Renal cortical epithelial cell (primary cell): ENCODE measurements around the gene STUM. TPM values are rescaled to one million over a fixed set of nuclear protein-coding genes. Genes with fewer than 3 reads are reported as not detected.
A peak's percentile ranks its signal among the peaks of the same experiment; 100 is the strongest.
"Not testable (repeated sequence)": the region's sequence is repeated elsewhere in the genome, so short reads cannot be mapped to it uniquely, and the experiment has no call there.

Experiments used
- DNase-seq: peaks from one replicate; pipeline ENCODE4 v3.0.0-alpha.2; 2011; ENCODE audit warnings: low read depth
- total RNA-seq: library from RNA; depleted of rRNA; stranded (reverse); fragments of >200 nt; gene quantifications from 2 replicates; pipeline ENCODE4 v1.2.3, GENCODE V29; 2014

The STUM gene
- total RNA-seq, 1 donor from 2014 or later: 0.45 TPM

DNA sequence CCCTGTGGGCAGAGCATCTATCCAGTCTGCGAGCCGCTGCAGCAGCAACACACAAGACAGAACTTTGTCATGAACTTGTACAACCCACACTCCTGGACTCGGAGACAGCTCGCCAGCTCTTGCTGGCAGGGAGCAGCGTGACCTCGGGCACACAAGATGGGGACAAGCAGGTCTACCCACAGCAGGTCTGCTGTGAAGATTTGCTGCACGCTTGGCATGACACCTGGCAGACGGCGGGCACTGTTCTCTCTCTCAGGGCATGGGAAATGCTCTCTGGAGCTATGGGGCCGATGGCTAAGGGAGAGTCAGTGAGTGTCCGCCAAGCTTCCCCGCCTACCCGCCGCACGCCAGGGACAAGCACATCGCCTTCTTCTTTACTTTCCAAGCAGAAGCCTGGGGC, 90.0 kb downstream of the STUM start:
- DNase-seq: no peak

DNA sequence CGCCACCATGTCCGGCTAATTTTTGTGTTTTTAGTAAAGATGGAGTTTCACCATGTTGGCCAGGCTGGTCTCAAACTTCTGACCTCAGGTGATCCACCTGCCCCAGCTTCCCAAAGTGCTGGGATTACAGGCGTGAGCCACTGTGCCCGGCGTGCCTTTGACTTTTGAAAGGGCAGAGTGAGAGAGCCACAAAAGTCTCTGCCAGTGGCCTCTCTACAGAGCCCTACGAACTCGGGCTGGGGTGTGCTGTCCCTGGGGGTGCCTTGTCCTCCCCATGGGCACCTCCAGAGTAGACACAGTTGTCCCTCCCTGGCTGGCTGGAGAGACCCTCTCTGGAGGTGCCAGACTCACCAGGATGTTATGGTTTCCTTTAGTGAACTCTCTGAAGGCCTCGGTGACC, 90.6 kb downstream of the STUM start:
- not testable (repeated sequence) for DNase-seq

DNA sequence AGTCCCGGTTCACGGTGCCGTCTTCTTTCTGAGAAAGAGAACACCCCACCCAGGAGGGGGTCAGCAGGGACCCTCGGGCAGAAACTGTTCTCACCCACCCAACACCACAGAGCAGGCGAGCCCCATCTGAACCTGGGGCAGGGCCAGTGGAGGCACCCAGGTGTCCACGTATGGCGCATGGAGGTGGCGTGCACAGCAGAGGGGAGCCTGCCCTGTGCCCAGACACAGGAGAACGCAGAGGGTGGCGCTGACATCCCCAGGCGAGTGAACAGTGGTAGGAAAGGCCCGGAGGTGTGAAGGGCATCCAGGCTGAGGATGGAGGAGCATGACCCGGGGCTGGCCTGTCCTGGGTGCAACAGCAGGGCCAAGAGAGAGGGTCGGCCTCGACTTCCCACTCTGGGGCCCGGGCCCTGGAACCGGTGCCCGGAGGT, 91.1 kb downstream of the STUM start:
- DNase-seq: no peak

DNA sequence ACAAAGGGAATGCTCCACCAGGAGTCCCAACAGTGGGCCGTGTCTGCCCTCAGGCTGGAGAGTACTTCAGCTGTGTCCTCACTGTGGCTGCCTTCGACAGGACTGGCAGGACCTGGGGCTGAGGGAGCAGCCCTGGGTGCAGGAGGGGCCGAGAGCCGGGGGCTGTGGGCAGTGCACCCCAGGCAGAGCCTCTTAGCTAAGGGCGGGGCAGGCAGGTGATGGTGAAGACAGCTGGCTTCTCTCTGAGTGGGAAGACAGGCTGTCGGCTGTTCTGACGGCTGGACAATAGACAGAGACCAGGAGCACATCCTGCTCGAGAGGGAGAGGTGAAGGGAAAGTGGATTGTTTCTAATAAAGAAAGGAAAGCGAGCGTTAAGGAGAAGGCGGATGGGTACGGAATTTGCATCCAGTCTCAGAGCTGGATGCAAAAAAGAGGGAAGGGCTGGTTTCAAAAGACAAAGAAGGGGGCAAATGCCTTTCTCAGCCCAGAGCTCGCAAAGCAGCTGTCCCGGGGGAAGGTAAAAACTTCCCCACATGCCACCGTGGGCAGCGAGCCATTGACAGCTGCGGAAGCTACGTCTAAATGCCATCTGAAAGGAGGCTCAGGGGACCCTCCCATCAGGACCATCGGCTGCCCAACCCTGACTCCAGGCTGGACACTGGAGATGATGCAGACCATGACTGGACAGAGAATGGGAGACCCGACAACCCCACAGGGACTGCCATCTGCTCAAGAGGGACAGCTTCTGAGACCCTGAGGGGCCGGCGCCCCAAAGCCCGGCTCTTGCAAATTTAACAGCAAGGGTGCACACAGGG, 92.0 kb downstream of the STUM start:
- DNase-seq: no peak

DNA sequence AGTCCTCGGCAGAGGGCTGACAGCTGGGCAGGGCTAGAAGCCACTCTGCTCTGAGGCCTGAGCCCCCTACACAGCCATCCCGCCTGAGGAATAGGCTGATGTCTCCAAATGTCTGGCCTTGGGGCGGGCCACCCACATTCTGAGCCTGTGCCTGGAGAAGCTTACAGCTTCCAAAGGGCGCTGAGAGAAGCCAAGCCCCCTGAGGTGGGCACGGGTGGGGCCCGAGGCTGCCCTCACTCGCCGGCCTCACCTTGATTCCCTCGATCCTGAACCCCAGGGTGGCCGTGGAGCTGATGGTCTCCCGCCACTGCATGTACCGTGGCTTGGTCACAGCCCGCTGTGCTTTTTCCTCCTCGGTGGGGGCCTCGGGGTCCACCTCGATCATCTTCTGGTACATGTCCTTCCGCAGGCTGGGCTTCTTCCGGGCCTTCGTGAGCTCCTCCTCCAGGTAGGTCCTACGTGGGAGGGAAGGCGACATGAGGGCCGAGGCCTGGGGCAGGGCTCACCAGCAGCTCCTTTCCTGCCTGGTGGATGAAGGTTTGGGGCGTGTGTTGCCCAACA, 93.2 kb downstream of the STUM start:
- DNase-seq: no peak

DNA sequence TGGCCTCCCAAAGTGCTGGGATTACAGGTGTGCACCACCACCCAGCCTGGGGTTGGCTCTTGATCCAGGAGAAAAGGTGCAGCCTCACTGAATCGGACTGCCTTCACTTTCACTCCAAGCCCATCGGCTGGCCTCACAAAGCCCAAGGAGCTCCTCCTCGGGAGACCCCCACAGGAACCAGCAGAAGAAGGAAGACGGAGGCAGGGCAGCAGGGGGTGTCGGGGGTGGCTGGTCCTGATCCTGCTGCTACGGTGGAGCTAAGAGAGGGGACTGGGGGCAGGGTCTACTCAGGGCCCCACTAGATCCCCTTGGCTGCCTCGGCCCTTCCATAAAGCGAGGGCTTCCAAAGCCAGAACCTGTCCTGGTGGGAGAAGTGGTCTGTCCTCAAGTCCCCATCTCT, 93.9 kb downstream of the STUM start:
- DNase-seq: no peak

DNA sequence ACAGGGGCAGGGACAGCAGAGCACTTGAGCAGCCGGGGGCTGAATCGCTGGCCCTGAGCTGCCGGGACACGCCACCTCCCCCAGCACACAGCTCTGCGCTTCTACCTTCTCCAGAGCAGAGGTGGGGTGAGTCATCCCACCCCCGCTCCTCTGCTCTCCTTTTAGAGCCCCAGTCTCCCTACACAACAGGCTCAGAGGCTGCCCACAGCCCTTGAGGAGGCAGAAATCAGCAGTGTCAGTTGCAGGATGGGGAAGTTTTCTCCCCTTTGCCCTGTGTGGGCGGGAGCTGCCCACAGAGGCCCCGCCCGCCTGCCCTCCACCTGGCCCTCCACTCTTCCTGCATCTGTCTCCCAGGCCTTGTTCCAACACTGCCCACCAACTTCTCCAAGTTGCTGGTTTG, 94.6 kb downstream of the STUM start:
- DNase-seq: peak; percentile 75

DNA sequence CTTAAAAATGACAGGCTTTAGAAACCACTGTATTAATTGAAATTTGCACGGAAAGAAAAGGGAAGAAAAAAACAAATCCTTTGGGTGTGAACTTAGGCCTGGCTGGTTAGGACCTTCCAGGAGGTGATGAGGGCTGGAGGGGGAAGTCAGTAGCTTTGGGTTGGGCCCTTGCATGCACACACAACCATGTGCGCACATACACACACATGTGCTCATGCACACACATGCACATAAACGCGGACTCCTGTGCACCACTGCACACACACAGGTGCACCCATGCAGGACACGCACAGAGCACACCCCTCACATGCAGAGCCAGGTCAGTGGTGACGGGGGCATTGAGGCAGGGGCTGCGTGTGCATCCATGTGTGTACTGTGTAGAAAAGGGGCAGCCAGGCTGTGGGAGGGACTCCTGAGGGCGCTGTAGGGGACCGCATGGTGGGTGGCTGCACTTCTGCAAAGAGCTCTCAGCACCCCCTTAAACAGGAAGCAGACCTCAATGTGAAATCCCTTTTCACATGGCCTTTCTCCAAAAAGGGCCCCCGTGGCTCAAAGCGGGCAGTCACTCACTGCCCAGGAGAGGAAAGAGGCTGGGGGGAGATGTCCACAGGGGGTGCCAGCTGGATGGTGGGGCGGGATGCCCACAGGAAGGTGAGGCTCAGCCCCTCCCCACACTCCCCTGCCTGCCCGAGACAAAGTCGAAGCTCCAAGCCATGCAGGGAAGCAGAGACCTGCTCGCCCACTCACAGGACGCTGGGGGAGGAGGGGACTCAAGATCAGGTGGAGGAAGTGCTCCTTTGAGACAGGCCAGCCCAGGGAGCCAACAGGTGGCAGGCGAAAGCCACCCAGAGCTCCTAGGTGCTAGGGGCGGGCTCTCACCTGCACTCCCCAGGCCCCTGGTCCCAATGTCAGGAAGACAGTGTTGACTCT, 95.3 kb downstream of the STUM start:
- DNase-seq: no peak

DNA sequence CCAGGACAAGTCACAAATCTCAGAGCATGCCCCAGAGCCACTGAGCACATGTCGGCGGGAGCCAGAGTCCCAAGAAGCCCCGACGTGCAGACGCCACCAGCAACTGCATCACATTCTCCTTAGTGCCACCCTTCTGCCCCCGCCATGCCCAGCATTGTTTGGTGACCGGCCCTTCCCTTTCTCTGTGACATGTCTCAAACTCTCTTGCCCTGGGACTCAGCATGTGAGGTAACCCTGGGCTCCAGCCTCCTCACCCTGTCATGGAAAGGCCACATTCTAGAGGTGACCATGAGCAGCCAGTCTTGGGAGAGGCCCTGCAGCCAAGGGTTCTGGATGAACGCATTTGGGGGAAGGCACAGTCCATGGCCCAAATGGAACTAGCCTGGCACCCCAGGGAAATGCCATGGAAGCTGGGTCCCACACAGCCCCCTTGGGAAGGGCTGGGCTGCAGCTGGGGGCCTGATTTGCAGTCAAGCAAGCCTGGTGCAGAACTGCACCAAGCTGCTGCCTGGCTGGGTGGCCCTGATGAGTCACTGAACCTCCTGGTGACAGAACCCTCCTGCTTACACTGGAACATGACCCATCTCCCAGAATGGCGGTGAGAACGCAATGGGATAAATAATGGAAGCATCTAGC, 96.1 kb downstream of the STUM start:
- no peak for DNase-seq

DNA sequence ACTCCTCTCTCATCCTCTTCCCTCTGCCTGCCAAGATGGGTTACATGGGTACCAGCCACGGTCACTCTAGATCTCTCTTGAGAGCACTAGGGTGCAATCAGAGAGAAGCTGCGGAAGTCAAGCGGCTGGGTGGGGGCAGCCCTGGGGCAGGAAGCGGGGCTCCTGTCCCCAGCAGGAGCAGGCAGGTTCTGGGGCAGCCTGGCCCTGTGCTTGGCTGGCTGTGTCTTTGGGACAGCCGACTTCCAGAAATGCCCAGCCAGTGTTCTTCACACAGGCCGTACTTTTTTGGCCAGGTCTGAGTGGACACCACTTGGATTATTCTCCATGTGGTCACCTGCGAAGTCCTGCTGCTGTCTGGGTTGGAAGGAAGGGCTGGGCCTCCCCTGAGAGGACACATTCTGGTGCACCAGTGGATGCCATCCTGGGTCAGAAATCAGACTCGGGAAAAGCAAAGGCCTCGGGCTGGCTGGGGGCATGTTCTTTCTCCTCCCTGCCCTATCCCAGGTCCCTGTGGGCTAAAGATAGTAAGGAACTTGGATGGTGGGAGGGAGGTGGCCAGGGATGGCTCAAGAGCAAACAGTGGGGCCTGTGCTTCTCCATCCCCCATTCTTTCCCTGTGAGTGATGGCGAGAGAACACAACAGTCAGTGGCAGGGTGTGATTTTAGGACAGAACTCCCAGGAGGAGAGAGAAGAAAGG, 96.9 kb downstream of the STUM start:
- DNase-seq: no peak

DNA sequence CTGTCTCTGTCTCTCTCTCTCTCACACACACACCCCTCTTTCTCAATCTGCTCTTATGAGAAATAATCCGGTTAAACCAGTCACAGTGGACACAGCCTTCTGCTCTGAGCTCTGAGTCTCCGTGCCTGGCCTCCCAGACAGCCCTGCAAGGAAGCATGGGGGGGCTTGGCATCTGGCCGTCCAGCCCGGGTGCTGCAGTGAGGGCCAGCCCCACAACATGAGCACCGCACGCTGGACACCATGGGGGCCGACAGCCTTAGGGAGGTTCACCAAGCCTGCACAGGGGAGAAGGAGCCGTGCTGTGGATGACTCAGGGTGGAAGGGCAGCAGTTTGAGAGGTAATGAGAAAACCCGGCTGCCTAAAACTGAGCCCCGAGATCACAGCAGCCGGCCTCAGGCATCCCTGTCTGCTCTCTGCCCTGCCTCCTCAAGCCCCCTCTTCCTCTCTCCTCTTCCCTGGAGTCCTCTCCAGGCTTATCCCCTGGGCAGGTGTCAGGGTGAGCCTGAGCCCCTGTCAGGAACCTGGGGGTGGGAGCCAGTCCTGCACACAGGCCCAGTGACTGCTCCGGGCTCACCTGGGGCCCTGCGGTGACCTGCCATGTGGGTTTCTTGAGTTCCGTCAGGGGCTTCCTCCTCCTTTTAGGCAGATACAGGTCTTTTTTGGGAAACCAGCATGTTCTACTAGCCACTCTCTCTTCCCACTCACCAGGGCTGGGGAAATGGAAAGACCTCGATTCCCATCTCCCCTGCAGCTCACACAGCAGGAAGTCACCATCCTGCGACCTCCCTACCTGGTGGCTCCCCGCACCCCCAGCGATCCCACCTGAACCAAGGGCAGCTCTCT, 97.7 kb downstream of the STUM start:
- DNase-seq: no peak

DNA sequence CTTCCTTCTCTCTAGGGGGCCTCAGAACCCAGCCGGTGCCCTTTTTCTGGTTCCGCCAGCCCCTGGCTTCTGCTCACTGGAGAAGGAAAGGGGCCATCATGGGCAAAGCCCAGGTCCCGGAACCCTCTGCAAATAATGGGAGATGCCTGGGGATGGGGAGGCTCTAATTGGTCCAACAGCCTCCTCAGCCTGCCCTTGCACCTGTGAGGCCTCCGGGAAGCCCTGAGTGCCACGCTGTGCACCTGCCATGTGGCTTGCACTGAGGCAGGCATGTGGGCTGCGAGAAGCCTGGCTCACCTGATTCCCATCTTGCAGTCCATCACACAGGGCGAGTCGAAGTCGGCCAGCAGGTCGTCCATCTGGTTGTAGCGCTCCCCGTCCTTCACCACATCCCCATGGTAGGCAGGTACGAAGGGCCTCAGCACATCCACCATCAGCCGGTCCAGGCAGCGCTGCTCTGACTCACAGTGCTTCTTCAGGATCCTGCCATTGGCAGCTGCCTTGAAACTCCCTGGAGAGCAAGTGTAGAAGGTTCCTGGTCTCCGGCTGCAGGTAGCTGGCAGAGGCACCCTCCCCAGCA, 98.4 kb downstream of the STUM start:
- DNase-seq: no peak

DNA sequence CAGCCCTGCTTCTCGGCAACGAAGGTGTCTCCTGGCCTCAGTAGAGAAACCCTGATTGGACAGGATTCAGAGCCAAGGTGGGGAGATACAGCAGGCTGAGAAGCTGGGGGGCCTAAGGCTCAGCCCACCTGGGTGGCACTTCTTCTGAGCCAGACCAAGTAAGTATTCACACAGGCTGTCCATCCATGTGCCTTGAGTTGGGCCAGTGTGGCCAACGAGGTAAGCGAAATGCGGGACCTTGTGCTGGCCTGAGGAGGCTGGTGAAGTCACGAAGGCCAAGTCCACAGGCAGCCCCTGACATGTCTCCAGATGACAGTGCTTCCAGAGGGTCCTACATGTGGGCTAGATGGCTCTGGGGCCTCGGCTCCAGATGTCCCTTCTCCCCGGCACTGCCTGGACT, 99.2 kb downstream of the STUM start:
- no peak for DNase-seq

DNA sequence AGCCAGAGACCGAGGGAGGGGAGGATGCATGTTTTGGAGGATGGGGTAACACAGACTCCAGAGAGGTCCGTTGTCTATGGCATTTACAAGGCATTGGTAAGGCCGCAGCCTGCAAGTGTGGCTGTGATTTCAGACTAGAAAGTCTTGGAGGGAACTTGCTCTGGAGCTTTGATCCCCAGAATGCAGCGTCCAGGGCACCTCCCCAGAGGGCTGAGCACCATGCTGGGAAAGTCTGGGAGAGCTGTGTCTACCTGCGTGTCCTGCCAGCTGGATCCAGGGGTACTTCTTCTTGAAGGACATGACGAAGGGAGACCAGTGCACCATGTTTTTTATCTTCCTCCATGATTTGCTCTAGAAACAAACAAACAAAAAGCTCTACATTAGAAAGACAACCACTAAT, 99.9 kb downstream of the STUM start:
- DNase-seq: no peak

DNA sequence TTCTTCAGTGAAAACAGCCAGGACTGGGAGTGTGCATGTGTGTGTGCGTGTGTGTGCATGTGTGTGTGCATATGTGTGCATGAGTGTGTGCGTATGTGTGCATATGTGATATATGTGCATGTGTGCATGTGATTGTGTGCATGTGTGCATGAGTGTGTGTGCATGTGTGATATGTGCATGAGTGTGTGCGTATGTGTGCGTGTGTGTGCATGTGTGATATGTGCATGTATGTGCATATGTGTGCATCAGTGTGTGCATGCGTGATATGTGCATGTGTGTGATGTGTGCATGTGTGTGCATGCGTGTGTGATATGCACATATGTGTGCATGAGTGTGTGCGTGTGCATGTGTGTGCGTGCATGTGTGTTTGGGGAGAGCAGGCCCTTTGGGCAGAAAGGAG, 100.7 kb downstream of the STUM start:
- no peak for DNase-seq

DNA sequence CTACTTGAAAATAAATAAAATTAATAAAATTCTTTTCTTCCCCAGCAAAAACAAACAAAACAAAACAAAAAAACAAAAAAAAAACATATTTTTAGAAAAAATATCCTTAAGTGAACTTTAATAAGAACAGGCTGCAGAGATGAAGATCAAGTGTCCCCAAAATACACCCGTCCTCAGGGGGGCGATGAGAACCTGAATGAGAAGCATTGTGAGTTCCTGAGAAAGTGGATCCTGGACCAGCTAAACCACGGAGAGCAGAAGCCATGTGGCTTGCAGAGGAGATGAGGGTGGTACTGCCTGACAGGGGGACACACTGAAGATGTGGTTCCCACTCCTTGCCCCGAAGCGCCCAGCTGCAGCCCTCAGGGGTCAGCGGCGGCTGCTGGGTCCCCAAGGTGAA, 101.2 kb downstream of the STUM start:
- no peak for DNase-seq

DNA sequence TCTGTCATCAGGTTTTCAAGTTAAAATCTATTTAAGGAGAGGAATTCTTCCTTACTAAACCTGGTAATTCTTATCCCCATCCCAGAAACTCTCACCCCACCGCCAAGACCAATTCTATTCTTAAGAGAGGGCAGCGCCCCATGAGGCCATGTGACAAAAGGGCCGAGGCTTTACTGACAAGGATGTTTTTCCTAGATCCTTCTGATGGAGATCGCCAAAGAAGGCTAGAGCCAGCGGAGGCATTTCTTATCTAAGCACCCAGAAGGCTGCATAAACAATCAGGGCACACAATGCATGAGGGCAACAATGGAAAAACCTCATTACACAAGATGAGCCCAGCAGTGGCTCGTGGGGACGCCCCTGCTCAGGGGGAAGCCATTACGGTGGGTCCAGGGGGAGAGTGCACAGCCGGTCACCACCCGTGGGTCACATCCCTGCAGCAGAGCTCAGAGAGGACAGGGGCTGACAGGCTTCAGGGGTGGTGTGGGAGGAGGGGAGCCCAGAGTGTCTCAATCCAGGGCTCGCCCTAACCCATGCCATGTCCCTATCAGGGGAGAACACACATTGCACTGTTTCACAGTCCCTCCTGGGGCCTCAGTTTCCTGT, 101.8 kb downstream of the STUM start:
- no peak for DNase-seq

DNA sequence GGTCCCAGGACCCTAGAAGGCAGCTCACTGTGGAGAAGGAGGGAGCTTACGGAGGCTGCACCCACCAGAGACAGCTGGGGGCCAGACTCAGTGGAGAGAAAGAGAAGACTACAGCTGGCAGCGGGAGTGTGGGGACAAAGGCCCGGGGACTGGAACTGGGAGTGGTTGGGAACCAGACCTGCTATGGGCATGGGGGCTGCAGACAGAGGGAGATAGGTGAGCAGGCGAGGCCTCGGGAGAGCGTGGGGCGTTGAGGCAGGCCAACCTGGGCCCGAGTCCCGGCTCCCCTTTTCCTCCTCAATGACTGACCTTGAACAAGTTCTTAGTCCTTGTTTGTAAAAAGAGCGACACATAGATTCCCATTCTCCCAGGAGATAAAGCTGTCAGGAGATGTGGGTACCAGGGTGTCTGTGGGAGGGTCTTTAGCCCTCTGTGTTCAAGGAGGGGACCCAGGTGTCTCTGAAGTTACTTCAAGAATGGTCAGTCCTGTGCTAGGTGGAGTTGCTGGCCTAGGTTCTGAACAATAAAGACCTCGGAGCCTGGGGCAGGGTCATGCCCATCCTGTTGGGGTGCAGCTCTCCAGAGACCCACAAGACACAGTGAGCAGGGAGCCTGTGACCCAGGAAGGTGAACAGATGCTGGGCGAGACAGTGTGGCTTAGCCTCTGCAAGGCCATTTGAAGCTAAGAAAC, 102.6 kb downstream of the STUM start:
- no peak for DNase-seq

DNA sequence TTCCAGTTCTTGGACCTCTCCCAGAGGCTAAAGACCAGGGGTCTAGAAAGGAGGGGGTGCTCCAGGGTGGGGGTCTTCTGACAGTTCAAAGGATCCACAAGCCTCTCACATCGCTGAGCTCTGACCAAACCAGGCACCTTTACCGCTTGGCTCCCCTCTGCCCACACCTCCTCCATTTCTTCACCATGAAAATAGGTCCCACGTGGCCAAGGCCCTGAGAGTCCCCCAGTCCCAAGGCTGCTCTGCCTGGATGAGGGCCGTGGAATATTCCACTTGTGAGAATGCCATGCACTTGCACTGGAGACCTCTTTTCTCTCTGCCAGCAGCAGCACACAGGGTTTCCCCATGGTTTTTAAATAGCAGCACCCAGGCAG, 103.2 kb downstream of the STUM start:
- DNase-seq: no peak
